GM12878 (cell line): ENCODE results near the gene SEC11A. TPM values are rescaled to one million over a fixed set of nuclear protein-coding genes. Genes with fewer than 3 reads are reported as not detected.

Experiments used
- BHLHE40 ChIP-seq, 2 experiments: fragments of 450-650 bp in 1 of 2; IDR thresholded peaks; 2 replicates each; pipeline ENCODE4 v1.6.1; 2011 to 2017; ENCODE audit warnings: low read depth in 2 of 2, borderline replicate concordance in 1 of 2, improper control_type of control experiment in 1 of 2, low read length in 1 of 2, mild to moderate bottlenecking in 1 of 2
- CUX1 ChIP-seq: IDR thresholded peaks from 2 replicates; pipeline ENCODE4 v1.6.1; 2012; ENCODE audit warnings: improper control_type of control experiment, low read depth, low read length; ENCODE audit not compliant: insufficient replicate concordance
- EP300 ChIP-seq, 2 experiments: fragments of 150-350 bp in 1 of 2; IDR thresholded peaks; 2 replicates each; pipeline ENCODE4 v1.6.1; 2011 to 2012; ENCODE audit warnings: low read depth in 2 of 2, low read length in 2 of 2, borderline replicate concordance in 1 of 2, improper control_type of control experiment in 1 of 2, inconsistent platforms in 1 of 2; ENCODE audit not compliant: control insufficient read depth in 1 of 2
- LARP7 ChIP-seq: fragments of 450-650 bp; IDR thresholded peaks from 2 replicates; pipeline ENCODE4 v1.6.1; 2017; ENCODE audit warnings: mild to moderate bottlenecking
- NRF1 ChIP-seq: conservative IDR thresholded peaks from 2 replicates; pipeline ENCODE4 v1.6.1; 2011; ENCODE audit warnings: mild to moderate bottlenecking, low read depth, low read length, improper control_type of control experiment
- RCOR1 ChIP-seq: conservative IDR thresholded peaks from 2 replicates; pipeline ENCODE4 v1.6.1; 2012; ENCODE audit warnings: low read depth, low read length, improper control_type of control experiment
- SMAD5 ChIP-seq: IDR thresholded peaks from 2 replicates; pipeline ENCODE4 v1.6.1; 2016; ENCODE audit warnings: antibody characterized with exemption, low read depth
- YY1 ChIP-seq: IDR thresholded peaks from 2 replicates; pipeline ENCODE4 v1.6.1; 2011; ENCODE audit warnings: low read depth, mild to moderate bottlenecking, low read length
- ZNF274 ChIP-seq: IDR thresholded peaks from one replicate; pipeline ENCODE4 v1.8.0; 2011; ENCODE audit not compliant: insufficient read length, insufficient read depth
- polyA plus RNA-seq, 11 experiments: library from polyadenylated mRNA; depleted of rRNA in 4 of 11; unstranded in 6 of 11; stranded (reverse) in 5 of 11; fragments of >200 nt; fragmentation: Nextera tagmentation in 4 of 11; fragmentation: Illumina TruSeq in 1 of 11; extraction: Ambion mirVana in 4 of 11; extraction: Trizol in 1 of 11; gene quantifications; 1 replicate in 1 of 11; 2 replicates in 10 of 11; pipeline versions ENCODE4 v1.2.1 to v1.2.3, GENCODE V29; 2011 to 2016; ENCODE audit warnings: inconsistent platforms in 2 of 11, missing spikeins in 2 of 11, low read depth in 1 of 11
- total RNA-seq, 4 experiments: library from RNA; depleted of rRNA in 3 of 4; stranded (reverse); fragments of >200 nt in 3 of 4; fragmentation: Illumina TruSeq in 1 of 4; extraction: Trizol in 1 of 4; gene quantifications; 2 replicates each; pipeline versions ENCODE4 v1.2.1 to v1.2.3, GENCODE V29; 2013 to 2021

Gene SEC11A
- total and polyA plus RNA-seq, 10 of the 15 experiments (the other 5 are each of a cell fraction or from before 2014, with no cell fraction given) = 99.2 to 159 (median 143) TPM

- TF ChIP-seq CUX1 (no peak), SMAD5 (no peak), YY1 (no peak), ZNF274 (no peak), RCOR1 (no peak), LARP7 (no peak), NRF1 (no peak), EP300 (IDR thresholded peaks at IDR 0.05; ENCODE audit: borderline replicate concordance in 1 of 2, control insufficient read depth in 1 of 2, low read depth in 2 of 2, low read length in 2 of 2) (no peak), BHLHE40 (IDR thresholded peaks at IDR 0.05; ENCODE audit: borderline replicate concordance in 1 of 2, low read depth in 2 of 2, low read length in 1 of 2) (no peak)
Observed at GRCh38 chr15:84645496-84645895, 70.4 kb downstream of the SEC11A start (continued).
